ENCODE data around the gene PGLYRP3. TPM values are rescaled to one million over a fixed set of nuclear protein-coding genes. Genes with fewer than 3 reads are reported as not detected.

Gene PGLYRP3
- total and polyA plus RNA-seq, 11 donors = not detected

GRCh38 chr1:153271711-153272110 lies 41.0 kb downstream of the PGLYRP3 start:
- no peak for TF ChIP-seq POLR2A (IDR thresholded peaks at IDR 0.05)
- TF ChIP-seq, protein P1, sequence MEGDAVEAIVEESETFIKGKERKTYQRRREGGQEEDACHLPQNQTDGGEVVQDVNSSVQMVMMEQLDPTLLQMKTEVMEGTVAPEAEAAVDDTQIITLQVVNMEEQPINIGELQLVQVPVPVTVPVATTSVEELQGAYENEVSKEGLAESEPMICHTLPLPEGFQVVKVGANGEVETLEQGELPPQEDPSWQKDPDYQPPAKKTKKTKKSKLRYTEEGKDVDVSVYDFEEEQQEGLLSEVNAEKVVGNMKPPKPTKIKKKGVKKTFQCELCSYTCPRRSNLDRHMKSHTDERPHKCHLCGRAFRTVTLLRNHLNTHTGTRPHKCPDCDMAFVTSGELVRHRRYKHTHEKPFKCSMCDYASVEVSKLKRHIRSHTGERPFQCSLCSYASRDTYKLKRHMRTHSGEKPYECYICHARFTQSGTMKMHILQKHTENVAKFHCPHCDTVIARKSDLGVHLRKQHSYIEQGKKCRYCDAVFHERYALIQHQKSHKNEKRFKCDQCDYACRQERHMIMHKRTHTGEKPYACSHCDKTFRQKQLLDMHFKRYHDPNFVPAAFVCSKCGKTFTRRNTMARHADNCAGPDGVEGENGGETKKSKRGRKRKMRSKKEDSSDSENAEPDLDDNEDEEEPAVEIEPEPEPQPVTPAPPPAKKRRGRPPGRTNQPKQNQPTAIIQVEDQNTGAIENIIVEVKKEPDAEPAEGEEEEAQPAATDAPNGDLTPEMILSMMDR (IDR thresholded peaks at IDR 0.05) = no peak
- H3K27me3 ChIP-seq = peaks cover 0 to 29% (median 2%) of the 10 kb centered on the region in 9 donors
- 63 to 92% (median 72%) methylated on average over 1 of the region's 1 CpG for WGBS, 4 donors

DNA sequence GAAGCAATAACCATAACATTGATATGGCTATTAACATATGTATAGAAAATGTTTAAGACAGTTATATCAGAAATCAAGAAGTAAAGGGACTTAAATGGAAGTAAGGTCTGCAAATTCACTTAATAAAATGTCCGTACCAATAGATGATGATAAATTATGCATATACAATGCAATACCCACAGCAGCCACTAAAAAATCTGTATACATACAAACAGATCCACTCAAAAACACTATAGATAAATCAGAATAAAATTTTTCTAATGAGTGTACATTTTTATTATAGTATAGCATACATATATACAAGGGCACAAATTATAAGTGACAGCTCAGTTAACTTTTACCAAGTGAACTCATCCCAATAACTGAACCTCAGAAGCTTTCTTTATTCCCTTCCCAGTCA lies 47.3 kb downstream of the PGLYRP3 start:
- intact Hi-C loops (cut with DNase I) = no loop called here
- no peak overlapping the region for H3K27ac ChIP-seq
- DNase-seq (no peak), ATAC-seq (no peak)
- H3K36me3 ChIP-seq = no peaks in the 10 kb centered on the region
- WGBS, 4 donors = 79 to 88% (median 83%) methylated on average over 1 of the region's 1 CpG
- H3K9me3 ChIP-seq = no peaks in the 10 kb centered on the region
- peaks cover 9 to 65% (median 36%) of the 10 kb centered on the region in 9 donors for H3K27me3 ChIP-seq
- TF ChIP-seq, protein P1 (IDR thresholded peaks at IDR 0.05) = peak in 3 of 12 donors; percentile 18 to 54 (median 41)
- TF ChIP-seq POLR2A (IDR thresholded peaks at IDR 0.05) = no peak
- H3K4me1 ChIP-seq = peaks cover 0 to 21% (median 6%) of the 10 kb centered on the region in 12 donors
- H3K4me3 ChIP-seq = no peak overlapping the region

More at GRCh38 chr1:153271711-153272110, 41.0 kb downstream of the PGLYRP3 start:
- no peaks in the 10 kb centered on the region for H3K9me3 ChIP-seq
- no peak overlapping the region for H3K27ac ChIP-seq
- H3K4me1 ChIP-seq = no peaks in the 10 kb centered on the region
- intact Hi-C loops (cut with DNase I) = no loop called here
- H3K4me3 ChIP-seq = no peak overlapping the region
- no peaks in the 10 kb centered on the region for H3K36me3 ChIP-seq
- no peak for DNase-seq
- ATAC-seq = no peak

- H3K27ac ChIP-seq = no peak overlapping the region
- no peak for ATAC-seq
- no peak overlapping the region for H3K4me3 ChIP-seq
- TF ChIP-seq, protein P1 (IDR thresholded peaks at IDR 0.05) = no peak
- no peak for TF ChIP-seq POLR2A (IDR thresholded peaks at IDR 0.05)
- no peaks in the 10 kb centered on the region for H3K9me3 ChIP-seq
- no peak for DNase-seq
- H3K27me3 ChIP-seq = peaks cover 9 to 77% (median 33%) of the 10 kb centered on the region in 9 donors
- intact Hi-C loops (cut with DNase I) = no loop called here
- WGBS, 4 donors = 54 to 61% (median 55%) methylated on average over 10 of the region's 10 CpGs
- peaks cover 0 to 24% (median 6%) of the 10 kb centered on the region in 12 donors for H3K4me1 ChIP-seq
- H3K36me3 ChIP-seq = no peaks in the 10 kb centered on the region
Observed at GRCh38 chr1:153262462-153263157, 50.1 kb downstream of the PGLYRP3 start.

GRCh38 chr1:153262070-153262366 lies 50.7 kb downstream of the PGLYRP3 start:
- DNase-seq = no peak
- 55 to 72% (median 56%) methylated on average over 6 of the region's 6 CpGs for WGBS, 4 donors
- intact Hi-C loops (cut with DNase I) = no loop called here

More at GRCh38 chr1:153262070-153262366, 50.7 kb downstream of the PGLYRP3 start:
- ATAC-seq = no peak
- H3K9me3 ChIP-seq = no peaks in the 10 kb centered on the region
- H3K4me1 ChIP-seq = peaks cover 0 to 24% (median 6%) of the 10 kb centered on the region in 12 donors
- peak overlapping the region in 8 of 12 donors; percentile 32 to 58 (median 50) for H3K4me3 ChIP-seq
- TF ChIP-seq POLR2A (IDR thresholded peaks at IDR 0.05) = no peak
- TF ChIP-seq, protein P1 (IDR thresholded peaks at IDR 0.05) = no peak
- no peak overlapping the region for H3K27ac ChIP-seq
- no peaks in the 10 kb centered on the region for H3K36me3 ChIP-seq
- peaks cover 9 to 71% (median 33%) of the 10 kb centered on the region in 9 donors for H3K27me3 ChIP-seq
